Heart left ventricle (tissue), 16 donors: ENCODE results near the gene TAF6. TPM values are rescaled to one million over a fixed set of nuclear protein-coding genes. Genes with fewer than 3 reads are reported as not detected.
A peak's percentile ranks its signal among the peaks of the same experiment; 100 is the strongest.

Experiments used
- ATAC-seq, 4 donors: fragments of 200-7000 bp; cut with Tn5 transposase; one replicate each; pipeline ENCODE4 v1.9.1; 2020 to 2022; ENCODE audit warnings: moderate library complexity in 4 of 4, mild to moderate bottlenecking in 3 of 4, moderate number of reproducible peaks in 1 of 4
- DNase-seq, 5 donors: peaks; one replicate each; pipeline ENCODE4 v3.0.0-alpha.2; 2020
- H3K27ac ChIP-seq, 12 donors: fragments of 200-600 bp; sonication (generic) in 4 of 12; one replicate each; pipeline versions ENCODE4 v1.5.0 to v1.8.0; 2016 to 2022; ENCODE audit warnings: mild to moderate bottlenecking in 2 of 12
- H3K27me3 ChIP-seq, 9 donors: fragments of 200-600 bp; sonication (generic) in 2 of 9; one replicate each; pipeline versions ENCODE4 v1.5.1 to v1.8.0; 2016 to 2022; ENCODE audit warnings: mild to moderate bottlenecking in 3 of 9
- H3K36me3 ChIP-seq, 9 donors: fragments of 200-600 bp; sonication (generic) in 2 of 9; one replicate each; pipeline versions ENCODE4 v1.5.0 to v1.8.0; 2018 to 2022; ENCODE audit warnings: mild to moderate bottlenecking in 2 of 9
- H3K4me1 ChIP-seq, 12 donors: fragments of 200-600 bp; sonication (generic) in 4 of 12; one replicate each; pipeline versions ENCODE4 v1.5.0 to v1.8.0; 2016 to 2022; ENCODE audit warnings: mild to moderate bottlenecking in 3 of 12
- H3K4me3 ChIP-seq, 12 donors: fragments of 200-600 bp; sonication (generic) in 4 of 12; one replicate each; pipeline versions ENCODE4 v1.5.0 to v1.8.0; 2017 to 2022; ENCODE audit warnings: mild to moderate bottlenecking in 9 of 12, moderate library complexity in 4 of 12
- H3K9me3 ChIP-seq, 12 donors: fragments of 200-600 bp; sonication (generic) in 4 of 12; one replicate each; pipeline versions ENCODE4 v1.5.0 to v1.8.0; 2016 to 2022; ENCODE audit warnings: mild to moderate bottlenecking in 1 of 12
- CTCF ChIP-seq, 12 donors: fragments of 200-600 bp; sonication (generic) in 4 of 12; IDR thresholded peaks; one replicate each; pipeline versions ENCODE4 v1.5.0 to v1.8.0; 2018 to 2022; ENCODE audit warnings: antibody characterized with exemption in 12 of 12, mild to moderate bottlenecking in 5 of 12
- POLR2A ChIP-seq, 2 donors: fragments of 450-650 bp; IDR thresholded peaks; one replicate each; pipeline ENCODE4 v1.6.1; 2017; ENCODE audit warnings: antibody characterized with exemption in 2 of 2, mild to moderate bottlenecking in 2 of 2, moderate library complexity in 2 of 2
- WGBS, 4 donors: extraction: QIAGEN DNeasy Blood & Tissue Kit in 2 of 4; methylation state at CpG; one replicate each; pipeline versions ENCODE4 v1.1.5 to v1.1.7; 2013 to 2018; 5-methylcytosine and 5-hydroxymethylcytosine counted together
- intact Hi-C, 10 donors: fragments of 100-400 bp; cut with DNase I; formaldehyde crosslinking; loops; one replicate each; pipeline versions ENCODE4 v1.11.1 to v1.14.2; 2022
- polyA plus RNA-seq, 2 donors: library from polyadenylated mRNA; stranded (reverse); fragments of 200-250 nt; gene quantifications; one replicate each; pipeline ENCODE4 v1.2.3, GENCODE V29; 2013
- total RNA-seq, 9 donors: library from RNA; depleted of rRNA in 2 of 9; stranded (reverse); fragments of >200 nt in 2 of 9; fragmentation: NEBNext Ultra II Directional in 3 of 9; extraction: Animal tissue kit (Norgen Biotek cat#: 25700) in 3 of 9; gene quantifications; one replicate each; pipeline versions ENCODE4 v1.1.0 to v1.2.4, GENCODE V29; 2016 to 2023
- donor health status: ischemic (EF 13 %, LVEDD 7.1; RV severe dilation, severe dysfunction).
- donor health status: healthy with polysubstance abuse.
- donor health status: DM: no; HTN: yes; CAD: no.
- donor health status: DM: no; HTN: no; CAD: no.
- donor health status: ischemic (EF 25% LVEDD 6.9; RV normal size, moderate dysfunction).
- donor health status: ischemic (EF 25% LVEDD 5.7; RV mildly dilated, moderate dysfunction).
- donor health status: healthy.
- donor health status: DM: yes; HTN: yes; CAD: no.
- donor health status: ischemic (EF 35%, LVEDD 5.7; RV mildly dilated, moderate dysfunction).
- donor health status: nonischemic (EF 11% LVEDD 7.7; RV severe dilation, severe dysfunction).
- donor health status: DM: yes; HTN: yes; CAD: no.
- donor health status: PGD.
- donor health status: ischemic (EF 29% LVEDD 5.4; RV normal size, mild dysfunction).
- donor health status: nonischemic (EF 23%, LVEDD 6.1; RV moderate dilation, normal function).

Gene TAF6
- total and polyA plus RNA-seq, 11 donors: 24.9 to 80.9 (median 34.1) TPM

- intact Hi-C loops: no loop called here
- Histone ChIP-seq H3K27ac (no peak overlapping the region), H3K27me3 (no peaks in the 10 kb centered on the region), H3K4me3 (no peak overlapping the region), H3K4me1 (peaks cover 0 to 16% (median 9%) of the 10 kb centered on the region in 12 donors), H3K36me3 (peaks cover 19 to 80% (median 55%) of the 10 kb centered on the region in 9 donors), H3K9me3 (peaks cover 0 to 47% (median 26%) of the 10 kb centered on the region in 12 donors)
- ATAC-seq: no peak
- DNase-seq: no peak
- TF ChIP-seq CTCF (IDR thresholded peaks at IDR 0.05) (no peak), POLR2A (IDR thresholded peaks at IDR 0.05) (no peak)
- 97 to 100% (median 97%) methylated on average over 5 of the region's 5 CpGs for WGBS, 4 donors
Measured at GRCh38 chr7:100069991-100070390, 49.2 kb downstream of the TAF6 start.

- intact Hi-C loops: no loop called here
- H3K27me3 ChIP-seq: no peaks in the 10 kb centered on the region
- TF ChIP-seq POLR2A (IDR thresholded peaks at IDR 0.05): no peak
- no peak for TF ChIP-seq CTCF (IDR thresholded peaks at IDR 0.05)
- WGBS, 4 donors: 75 to 86% (median 82%) methylated on average over 7 of the region's 7 CpGs
- no peak overlapping the region for H3K4me3 ChIP-seq
- ATAC-seq (no peak), DNase-seq (no peak)
- H3K27ac ChIP-seq: no peak overlapping the region
- H3K4me1 ChIP-seq: peaks cover 0 to 17% (median 9%) of the 10 kb centered on the region in 12 donors
- peaks cover 0 to 35% (median 18%) of the 10 kb centered on the region in 12 donors for H3K9me3 ChIP-seq
- H3K36me3 ChIP-seq: peaks cover 16 to 76% (median 52%) of the 10 kb centered on the region in 9 donors
Measured at GRCh38 chr7:100066953-100067352, 52.2 kb downstream of the TAF6 start.

GRCh38 chr7:100065452-100066186, 53.5 kb downstream of the TAF6 start:
- intact Hi-C loops: no loop called here
- DNase-seq: no peak
- Histone ChIP-seq H3K4me1 (peaks cover 0 to 17% (median 9%) of the 10 kb centered on the region in 12 donors), H3K4me3 (no peak overlapping the region), H3K36me3 (peaks cover 4 to 76% (median 52%) of the 10 kb centered on the region in 9 donors), H3K27me3 (no peaks in the 10 kb centered on the region), H3K27ac (peak overlapping the region; percentile 1 to 76 (median 42)), H3K9me3 (peaks cover 0 to 21% (median 4%) of the 10 kb centered on the region in 12 donors)
- TF ChIP-seq POLR2A (IDR thresholded peaks at IDR 0.05) (no peak), CTCF (IDR thresholded peaks at IDR 0.05) (no peak)
- peak; percentile 71 to 85 (median 80) for ATAC-seq
- 36 to 43% (median 38%) methylated on average over 8 of the region's 8 CpGs for WGBS, 4 donors

- Histone ChIP-seq H3K27ac (peak overlapping the region in 1 of 12 donors; percentile 75), H3K4me1 (peaks cover 0 to 17% (median 9%) of the 10 kb centered on the region in 12 donors), H3K9me3 (peaks cover 0 to 7% (median 0%) of the 10 kb centered on the region in 12 donors), H3K27me3 (no peaks in the 10 kb centered on the region), H3K4me3 (no peak overlapping the region), H3K36me3 (peaks cover 0 to 74% (median 56%) of the 10 kb centered on the region in 9 donors)
- TF ChIP-seq POLR2A (IDR thresholded peaks at IDR 0.05) (no peak), CTCF (IDR thresholded peaks at IDR 0.05) (no peak)
- WGBS, 4 donors: 81 to 86% (median 83%) methylated on average over 9 of the region's 9 CpGs
- intact Hi-C loops: loop anchor here in 1 of 10 donors (1.0 kb wide), 1 partner anchor 10 kb away; no protein-coding TSS in a partner anchor
- DNase-seq (no peak), ATAC-seq (no peak)
Measured at GRCh38 chr7:100064162-100064561, 55.0 kb downstream of the TAF6 start.
